GM13976 (cell line): ENCODE results near the gene ELOVL6.

ENCODE experiments used
- DNase-seq: peaks from one replicate; pipeline ENCODE4 v3.0.0; 2012; ENCODE audit warnings: low spot score
- in situ Hi-C: fragments of 300-500 bp; cut with MboI; formaldehyde crosslinking; loops from one replicate; pipeline ENCODE4 v1.12.0; 2022; ENCODE audit warnings: low sequenced_read_pairs, mixed read lengths, inconsistent platforms; ENCODE audit not compliant: unreplicated experiment
- TF ChIP-seq, protein P1 (sequence below): IDR thresholded peaks from 2 replicates; pipeline ENCODE4 v1.5.1; 2012; ENCODE audit warnings: borderline replicate concordance, mild to moderate bottlenecking; ENCODE audit not compliant: insufficient read depth; ENCODE audit errors: extremely low read depth, missing control alignments, control extremely low read depth

ELOVL6 gene

DNA sequence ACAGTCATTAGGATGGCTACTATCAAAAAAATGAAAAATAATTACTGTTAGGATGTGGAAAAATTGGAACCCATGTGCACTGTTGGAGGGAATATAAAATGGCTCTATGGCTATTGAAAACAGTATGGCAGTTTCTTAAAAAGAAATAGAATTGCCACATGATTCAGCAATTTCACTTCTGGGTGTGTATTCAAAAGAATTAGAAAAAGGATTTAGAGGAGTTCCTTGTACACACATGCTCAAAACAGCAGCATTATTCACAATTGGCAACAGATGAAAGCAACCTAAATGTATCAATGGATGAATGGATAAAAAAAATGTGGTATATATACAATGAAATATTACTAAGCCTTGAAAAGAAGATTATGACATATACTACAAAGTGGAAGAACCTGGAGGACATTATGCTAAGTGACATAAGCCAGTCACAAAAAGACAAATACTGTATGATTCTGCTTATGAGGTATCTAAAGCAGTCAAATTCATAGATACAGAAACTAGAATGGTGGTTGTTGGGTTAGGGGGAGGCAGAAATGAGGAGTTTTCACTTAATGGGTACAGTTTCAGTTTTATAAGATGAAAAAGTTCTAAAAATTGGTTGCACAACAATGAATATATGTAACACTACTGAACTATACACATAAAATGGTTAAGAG is 123.2 kb downstream of the ELOVL6 start:
- TF ChIP-seq, protein P1, sequence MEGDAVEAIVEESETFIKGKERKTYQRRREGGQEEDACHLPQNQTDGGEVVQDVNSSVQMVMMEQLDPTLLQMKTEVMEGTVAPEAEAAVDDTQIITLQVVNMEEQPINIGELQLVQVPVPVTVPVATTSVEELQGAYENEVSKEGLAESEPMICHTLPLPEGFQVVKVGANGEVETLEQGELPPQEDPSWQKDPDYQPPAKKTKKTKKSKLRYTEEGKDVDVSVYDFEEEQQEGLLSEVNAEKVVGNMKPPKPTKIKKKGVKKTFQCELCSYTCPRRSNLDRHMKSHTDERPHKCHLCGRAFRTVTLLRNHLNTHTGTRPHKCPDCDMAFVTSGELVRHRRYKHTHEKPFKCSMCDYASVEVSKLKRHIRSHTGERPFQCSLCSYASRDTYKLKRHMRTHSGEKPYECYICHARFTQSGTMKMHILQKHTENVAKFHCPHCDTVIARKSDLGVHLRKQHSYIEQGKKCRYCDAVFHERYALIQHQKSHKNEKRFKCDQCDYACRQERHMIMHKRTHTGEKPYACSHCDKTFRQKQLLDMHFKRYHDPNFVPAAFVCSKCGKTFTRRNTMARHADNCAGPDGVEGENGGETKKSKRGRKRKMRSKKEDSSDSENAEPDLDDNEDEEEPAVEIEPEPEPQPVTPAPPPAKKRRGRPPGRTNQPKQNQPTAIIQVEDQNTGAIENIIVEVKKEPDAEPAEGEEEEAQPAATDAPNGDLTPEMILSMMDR, result no peak
- DNase-seq, result no peak
- in situ Hi-C loops, result no loop called here

DNA sequence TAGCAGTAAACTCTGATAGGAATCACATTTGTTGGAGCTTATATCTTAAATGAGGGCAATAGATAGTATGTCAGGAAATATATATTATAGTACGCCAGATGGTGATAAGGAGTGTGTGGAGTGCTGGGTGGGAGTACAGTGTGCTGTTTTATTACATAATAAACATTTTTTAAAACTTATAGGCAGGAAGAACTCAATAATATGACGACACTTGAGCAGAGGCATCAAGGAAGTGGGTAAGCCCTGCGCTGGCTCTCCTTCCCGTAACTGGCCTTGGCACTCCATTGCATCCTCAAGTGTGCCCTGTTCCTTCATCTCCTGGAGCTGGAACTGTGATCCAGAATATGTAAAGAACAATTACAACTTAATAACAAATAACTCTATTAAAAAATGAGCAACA is 123.8 kb downstream of the ELOVL6 start:
- in situ Hi-C loops, result no loop called here
- no peak for DNase-seq
- TF ChIP-seq, protein P1, result no peak

DNA sequence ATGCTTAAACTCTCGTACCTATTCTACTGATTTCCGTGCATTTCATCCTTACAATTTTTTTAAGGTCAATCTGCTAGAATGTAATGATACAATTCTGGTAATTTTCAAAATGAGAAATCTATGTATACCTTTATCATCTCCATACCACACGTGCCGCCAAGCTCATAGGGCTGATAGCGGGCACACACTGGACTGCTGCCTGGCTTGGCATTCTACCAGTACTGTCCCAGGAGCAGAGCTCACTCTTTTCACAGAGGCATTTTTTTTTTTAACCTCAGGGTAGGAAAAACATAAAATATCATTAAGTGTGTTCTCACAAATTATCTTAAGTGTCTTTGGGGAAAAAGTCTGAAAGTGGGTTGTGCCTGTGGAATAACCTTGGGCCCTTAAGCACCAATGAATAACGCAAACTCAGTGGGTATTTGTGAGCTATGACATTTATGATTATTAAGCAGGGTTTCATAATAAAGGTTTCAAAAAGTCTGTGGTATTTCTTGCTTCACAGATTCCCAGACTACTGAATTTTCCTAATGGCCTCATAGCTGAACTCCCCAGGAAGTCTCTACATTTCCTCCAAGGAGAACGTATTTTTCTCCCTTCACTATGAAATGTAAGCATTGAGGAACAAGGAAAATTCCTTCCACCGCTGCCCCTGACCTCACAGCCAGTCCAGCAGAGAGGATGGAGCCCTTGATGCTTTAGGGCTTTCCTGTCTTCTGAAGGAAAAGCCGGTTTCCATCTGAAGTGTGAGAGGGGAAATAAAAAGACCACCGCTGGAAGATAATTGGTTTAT is 125.2 kb downstream of the ELOVL6 start:
- no peak for DNase-seq
- TF ChIP-seq, protein P1, result no peak
- in situ Hi-C loops, result no loop called here

DNA sequence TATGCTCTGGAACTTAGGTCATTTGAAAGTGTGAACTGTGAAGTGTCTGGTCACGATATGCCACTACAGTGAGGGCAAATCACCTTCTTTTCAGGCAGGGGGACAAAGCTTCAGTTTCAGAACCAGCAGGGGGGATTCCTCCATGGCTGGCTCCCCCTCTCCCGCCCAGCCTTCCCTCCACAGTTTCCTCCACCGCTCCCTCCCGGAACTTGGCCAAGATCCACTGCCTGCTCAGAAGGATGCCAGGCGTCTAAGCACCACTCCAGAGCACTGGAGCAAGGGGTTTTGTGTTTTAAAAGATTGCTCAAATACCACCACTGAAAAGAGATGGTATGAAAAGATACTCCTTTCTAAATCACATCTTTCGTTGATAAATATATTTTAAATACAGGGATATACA is 126.9 kb downstream of the ELOVL6 start:
- no peak for DNase-seq
- in situ Hi-C loops, result no loop called here
- TF ChIP-seq, protein P1, result no peak

DNA sequence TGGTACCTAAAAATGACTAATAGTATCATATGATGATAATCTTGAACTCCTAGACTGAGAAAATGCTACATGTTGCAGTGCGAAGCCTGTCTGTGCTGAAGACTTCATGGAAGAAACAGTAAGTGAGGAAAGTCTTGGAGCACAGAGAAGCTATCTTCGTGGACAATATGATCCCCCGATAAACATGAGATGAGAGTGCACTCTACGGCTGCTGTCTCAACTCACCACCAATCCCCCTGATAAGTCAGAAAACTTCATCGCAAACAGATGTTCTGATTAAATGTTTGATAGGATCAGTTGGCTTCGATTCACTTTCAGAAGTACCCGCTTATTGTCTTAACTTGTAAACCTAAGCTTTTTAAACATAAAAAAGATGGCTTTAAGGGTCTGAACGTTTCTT is 130.2 kb downstream of the ELOVL6 start:
- TF ChIP-seq, protein P1, result no peak
- in situ Hi-C loops, result no loop called here
- no peak for DNase-seq

DNA sequence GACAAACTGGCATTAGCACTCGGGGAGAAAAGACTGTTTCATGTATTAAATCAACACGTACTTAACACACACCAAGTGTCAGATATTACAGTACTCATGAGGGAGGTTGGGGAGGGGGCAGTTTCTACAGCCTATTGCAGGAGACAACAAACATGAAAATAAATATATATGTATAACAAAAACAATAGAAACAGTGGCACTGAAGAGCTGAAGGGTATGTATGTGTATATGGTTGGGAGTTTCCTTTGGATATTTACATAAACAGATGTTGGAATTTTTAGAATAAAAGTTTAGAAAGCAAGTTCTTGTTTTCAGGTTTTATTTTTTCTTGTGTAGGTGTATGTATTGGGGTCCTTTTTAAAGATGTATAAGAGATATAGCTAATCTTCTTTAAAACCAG is 133.5 kb downstream of the ELOVL6 start:
- TF ChIP-seq, protein P1, result no peak
- in situ Hi-C loops, result no loop called here
- DNase-seq, result no peak
